ENCODE measurements around the gene MDH1.

The MDH1 gene

GRCh38 chr2:63628403-63628942 lies 39.7 kb downstream of the MDH1 start:
- DNase-seq: no peak

- no peak for DNase-seq
Measured at GRCh38 chr2:63631501-63631900, 42.7 kb downstream of the MDH1 start.

- DNase-seq: no peak
Measured at GRCh38 chr2:63632382-63632781, 43.6 kb downstream of the MDH1 start.

- DNase-seq: no peak
Measured at GRCh38 chr2:63639344-63639743, 50.6 kb downstream of the MDH1 start.

GRCh38 chr2:63642946-63643345 lies 54.2 kb downstream of the MDH1 start:
- no peak for DNase-seq

- DNase-seq: no peak
Measured at GRCh38 chr2:63643486-63643885, 54.7 kb downstream of the MDH1 start.

GRCh38 chr2:63648632-63649031 lies 59.9 kb downstream of the MDH1 start:
- no peak for DNase-seq

GRCh38 chr2:63649829-63650228 lies 61.1 kb downstream of the MDH1 start:
- no peak for DNase-seq

- no peak for DNase-seq
Measured at GRCh38 chr2:63650756-63651155, 62.0 kb downstream of the MDH1 start.

GRCh38 chr2:63651356-63651755 lies 62.6 kb downstream of the MDH1 start:
- DNase-seq: peak in 3 of 56 donors; percentile 0 to 4 (median 3)

GRCh38 chr2:63651861-63652651 lies 63.3 kb downstream of the MDH1 start:
- no peak for DNase-seq

GRCh38 chr2:63652652-63652985 lies 63.9 kb downstream of the MDH1 start:
- no peak for DNase-seq

- no peak for DNase-seq
Measured at GRCh38 chr2:63654959-63655358, 66.2 kb downstream of the MDH1 start.

All from nucleus accumbens (tissue), 56 donors.